ENCODE data around the gene KLHL29.

- TF ChIP-seq CTCF (IDR thresholded peaks at IDR 0.05; ENCODE audit: low read depth, low read length, missing input control), result no peak
- no peak for TF ChIP-seq FOXA1 (IDR thresholded peaks at IDR 0.05)
- TF ChIP-seq HNF4A (conservative IDR thresholded peaks at IDR 0.05), result no peak
- TF ChIP-seq RAD21 (IDR thresholded peaks at IDR 0.05), result no peak
- TF ChIP-seq YY1 (IDR thresholded peaks at IDR 0.05), result no peak
These were observed 64.4 kb downstream of the KLHL29 start for GRCh38 chr2:23449413-23449812.

Data from liver (tissue), 3 donors.